Tibial nerve (tissue), 4 donors: Measurements from ENCODE around the gene CBY2.

Source experiments
- CTCF ChIP-seq, 5 experiments: fragments of 200-600 bp in 3 of 5; fragments of 450-650 bp in 2 of 5; sonication (generic) in 3 of 5; IDR thresholded peaks; one replicate each; pipeline ENCODE4 v1.5.1; 2016 to 2019; ENCODE audit warnings: antibody characterized with exemption in 5 of 5, mild to moderate bottlenecking in 3 of 5, moderate library complexity in 2 of 5
- EP300 ChIP-seq, 2 donors: sonication (generic); formaldehyde crosslinking; IDR thresholded peaks; one replicate each; pipeline ENCODE4 v1.6.1; 2017; ENCODE audit warnings: antibody characterized with exemption in 2 of 2, mild to moderate bottlenecking in 1 of 2
- POLR2A ChIP-seq, 2 donors: fragments of 450-650 bp; IDR thresholded peaks; one replicate each; pipeline ENCODE4 v1.6.1; 2017; ENCODE audit warnings: antibody characterized with exemption in 2 of 2, mild to moderate bottlenecking in 2 of 2, moderate library complexity in 2 of 2

DNA sequence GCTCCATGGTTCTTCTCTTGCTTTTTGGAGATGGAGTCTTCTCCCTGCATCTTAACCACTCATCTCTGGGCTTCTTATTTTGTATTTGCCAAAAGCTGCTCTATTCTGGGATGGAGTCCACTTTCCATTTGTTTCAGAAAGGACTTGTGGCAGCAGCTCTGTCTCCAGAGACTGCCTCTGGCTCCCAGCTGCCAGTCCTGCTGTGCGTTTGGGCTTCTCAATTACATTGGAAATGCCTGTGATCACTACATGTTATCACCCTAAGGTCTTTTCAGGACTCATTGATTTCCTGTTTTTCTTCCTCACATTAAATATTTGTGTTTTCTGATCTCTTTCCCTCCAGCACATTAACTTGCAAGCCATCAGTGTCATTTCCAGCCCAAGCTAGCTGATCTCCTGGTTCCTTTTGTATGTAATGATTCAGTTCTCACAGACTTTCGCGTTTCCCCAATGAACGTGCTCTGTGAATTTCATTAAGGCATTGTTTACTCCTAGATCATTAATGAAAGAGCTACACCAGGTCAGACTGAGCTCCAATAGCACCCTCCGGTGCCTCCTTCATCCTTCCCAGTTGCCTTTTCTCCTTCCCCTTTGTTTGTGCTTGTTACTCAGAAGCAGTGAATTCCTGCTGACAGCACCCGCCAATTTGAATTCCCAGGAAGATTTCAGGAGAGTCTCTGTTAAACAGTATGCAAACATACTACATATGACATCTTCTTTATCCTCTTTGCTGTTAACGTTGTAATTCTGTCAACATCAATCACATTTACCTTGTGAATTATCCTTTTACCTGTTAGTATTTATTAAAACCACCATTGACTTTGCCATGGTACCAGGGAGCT is 3.0 kb downstream of the CBY2 start:
- TF ChIP-seq CTCF (IDR thresholded peaks at IDR 0.05), result no peak
- TF ChIP-seq POLR2A (IDR thresholded peaks at IDR 0.05), result no peak
- no peak for TF ChIP-seq EP300 (IDR thresholded peaks at IDR 0.05)
